Tibial artery (tissue), 4 donors: Measurements from ENCODE around the gene FAM219B.

Experiments used
- DNase-seq, 2 donors: peaks; one replicate each; pipeline ENCODE4 v3.0.0-alpha.2; 2019
- H3K27ac ChIP-seq, 2 donors: fragments of 200-600 bp; sonication (generic) in 1 of 2; 1 replicate in 1 of 2; 2 replicates in 1 of 2; pipeline ENCODE4 v1.5.1; 2018 to 2019; ENCODE audit warnings: mild to moderate bottlenecking in 1 of 2
- H3K27me3 ChIP-seq, 2 donors: fragments of 200-600 bp; sonication (generic) in 1 of 2; one replicate each; pipeline versions ENCODE4 v1.5.1 to v1.6.0; 2016 to 2019
- H3K36me3 ChIP-seq, 3 donors: fragments of 200-600 bp; sonication (generic) in 2 of 3; one replicate each; pipeline ENCODE4 v1.5.1; 2016 to 2019; ENCODE audit warnings: mild to moderate bottlenecking in 2 of 3
- H3K4me1 ChIP-seq, 4 donors: fragments of 200-600 bp; sonication (generic) in 2 of 4; 1 replicate in 3 of 4; 2 replicates in 1 of 4; pipeline ENCODE4 v1.5.1; 2016 to 2019
- H3K4me3 ChIP-seq, 2 donors: fragments of 200-600 bp; sonication (generic) in 1 of 2; 1 replicate in 1 of 2; 2 replicates in 1 of 2; pipeline ENCODE4 v1.5.1; 2018 to 2019; ENCODE audit warnings: mild to moderate bottlenecking in 2 of 2
- H3K9me3 ChIP-seq, 3 donors: fragments of 200-600 bp; sonication (generic) in 1 of 3; one replicate each; pipeline ENCODE4 v1.5.1; 2016 to 2019
- CTCF ChIP-seq, 2 experiments: fragments of 200-600 bp in 1 of 2; fragments of 450-650 bp in 1 of 2; IDR thresholded peaks; one replicate each; pipeline ENCODE4 v1.5.1; 2017 to 2019; ENCODE audit warnings: antibody characterized with exemption in 2 of 2, mild to moderate bottlenecking in 1 of 2, moderate library complexity in 1 of 2
- intact Hi-C: fragments of 100-400 bp; cut with DNase I; formaldehyde crosslinking; loops from one replicate; pipeline ENCODE4 v1.15.0; 2023; ENCODE audit warnings: low total_unique reads

Gene FAM219B

GRCh38 chr15:74893627-74894026 is 13.0 kb downstream of the FAM219B start:
- Histone ChIP-seq H3K36me3 (peaks cover 0 to 46% (median 17%) of the 10 kb centered on the region in 3 donors), H3K4me1 (peaks cover 0 to 19% (median 15%) of the 10 kb centered on the region in 4 donors), H3K9me3 (no peaks in the 10 kb centered on the region), H3K27me3 (no peaks in the 10 kb centered on the region), H3K27ac (no peak overlapping the region), H3K4me3 (no peak overlapping the region)
- DNase-seq = no peak
- TF ChIP-seq CTCF (IDR thresholded peaks at IDR 0.05) = no peak
- intact Hi-C loops = loop anchor here (10.0 kb wide), 1 partner anchor 51 kb away; no protein-coding TSS in a partner anchor

DNA sequence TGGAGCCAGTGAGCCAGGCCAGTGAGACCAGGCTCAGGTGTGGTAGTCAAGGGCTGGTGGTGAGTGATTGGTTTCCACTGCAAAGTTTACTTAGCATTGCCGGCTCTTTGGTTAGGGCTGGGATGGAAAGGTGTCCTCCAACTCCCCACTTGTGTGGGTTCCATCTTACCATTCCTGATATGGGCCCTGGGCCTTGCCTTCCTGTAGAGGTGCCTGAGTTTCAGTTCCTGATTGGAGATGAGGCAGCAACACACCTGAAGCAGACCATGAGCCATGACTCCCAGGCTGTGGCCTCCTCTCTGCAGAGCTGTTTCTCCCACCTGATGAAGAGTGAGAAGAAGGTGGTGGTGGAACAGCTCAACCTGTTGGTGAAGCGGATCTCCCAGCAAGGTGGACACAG is 13.7 kb downstream of the FAM219B start:
- H3K4me1 ChIP-seq = peaks cover 0 to 19% (median 16%) of the 10 kb centered on the region in 4 donors
- H3K9me3 ChIP-seq = no peaks in the 10 kb centered on the region
- H3K27me3 ChIP-seq = no peaks in the 10 kb centered on the region
- peaks cover 0 to 39% (median 13%) of the 10 kb centered on the region in 3 donors for H3K36me3 ChIP-seq
- DNase-seq = no peak
- intact Hi-C loops = loop anchor here (10.0 kb wide), 1 partner anchor 52 kb away; no protein-coding TSS in a partner anchor
- TF ChIP-seq CTCF (IDR thresholded peaks at IDR 0.05) = no peak
- no peak overlapping the region for H3K27ac ChIP-seq
- H3K4me3 ChIP-seq = no peak overlapping the region

DNA sequence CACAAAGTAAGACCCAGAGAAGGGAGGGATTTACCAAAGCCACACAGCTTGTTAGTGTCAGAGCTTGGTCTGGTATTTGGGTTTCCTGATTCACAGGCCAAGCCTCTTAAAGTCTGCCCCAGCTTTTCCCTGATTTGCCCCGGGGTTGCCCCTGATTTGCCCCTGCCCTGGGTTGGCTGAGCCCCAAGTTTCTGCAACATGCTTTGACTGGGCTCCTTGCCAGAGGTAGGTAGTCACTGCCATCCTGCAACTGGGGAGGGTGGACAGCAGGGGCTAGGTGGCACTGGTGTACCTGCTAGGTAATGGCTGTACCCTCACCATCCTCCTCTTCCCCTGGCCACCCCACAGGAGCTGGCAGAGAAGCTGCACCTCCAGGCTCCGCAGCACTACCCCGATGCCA is 14.3 kb downstream of the FAM219B start:
- Histone ChIP-seq H3K9me3 (no peaks in the 10 kb centered on the region), H3K27ac (no peak overlapping the region), H3K27me3 (no peaks in the 10 kb centered on the region), H3K4me1 (peaks cover 0 to 19% (median 16%) of the 10 kb centered on the region in 4 donors), H3K36me3 (peaks cover 0 to 33% (median 13%) of the 10 kb centered on the region in 3 donors), H3K4me3 (no peak overlapping the region)
- TF ChIP-seq CTCF (IDR thresholded peaks at IDR 0.05) = no peak
- no peak for DNase-seq
- intact Hi-C loops = loop anchor here (10.0 kb wide), 1 partner anchor 52 kb away; no protein-coding TSS in a partner anchor

DNA sequence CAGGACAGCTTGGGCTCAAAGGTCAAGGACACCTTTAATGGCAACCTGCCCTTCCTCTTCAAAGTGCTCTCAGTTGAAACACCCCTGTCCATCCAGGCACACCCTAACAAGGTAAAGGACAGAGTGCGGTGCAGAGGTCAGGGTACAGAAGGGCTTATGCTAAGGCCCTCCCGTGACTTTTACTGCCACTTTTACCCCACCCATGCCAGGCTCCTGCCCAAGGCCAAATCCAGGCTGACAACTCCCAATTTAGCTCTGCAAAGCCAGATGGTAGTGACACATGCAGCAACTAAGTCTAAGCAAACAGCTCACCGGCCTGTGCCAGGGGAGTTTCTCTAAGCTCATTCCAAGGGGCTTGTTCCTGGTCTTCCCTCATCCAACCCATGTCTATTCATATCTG is 15.2 kb downstream of the FAM219B start:
- Histone ChIP-seq H3K27ac (no peak overlapping the region), H3K27me3 (no peaks in the 10 kb centered on the region), H3K4me3 (no peak overlapping the region), H3K4me1 (peaks cover 0 to 19% (median 16%) of the 10 kb centered on the region in 4 donors), H3K36me3 (peaks cover 0 to 28% (median 13%) of the 10 kb centered on the region in 3 donors), H3K9me3 (no peaks in the 10 kb centered on the region)
- intact Hi-C loops = loop anchor here (10.0 kb wide), 1 partner anchor 53 kb away; no protein-coding TSS in a partner anchor
- TF ChIP-seq CTCF (IDR thresholded peaks at IDR 0.05) = no peak
- DNase-seq = no peak

GRCh38 chr15:74890665-74890960 is 16.0 kb downstream of the FAM219B start:
- peak overlapping the region; percentile 85 to 99 for H3K4me3 ChIP-seq
- H3K9me3 ChIP-seq = no peaks in the 10 kb centered on the region
- peaks cover 0 to 19% (median 16%) of the 10 kb centered on the region in 4 donors for H3K4me1 ChIP-seq
- peak overlapping the region; percentile 91 to 92 for H3K27ac ChIP-seq
- no peak for TF ChIP-seq CTCF (IDR thresholded peaks at IDR 0.05)
- peaks cover 0 to 21% (median 13%) of the 10 kb centered on the region in 3 donors for H3K36me3 ChIP-seq
- intact Hi-C loops = loop anchor here (10.0 kb wide), 1 partner anchor 54 kb away; no protein-coding TSS in a partner anchor
- H3K27me3 ChIP-seq = no peaks in the 10 kb centered on the region
- DNase-seq = no peak
